GM18511 (cell line): ENCODE data around the gene ASTN2.
"Not testable (repeated sequence)": the region's sequence is repeated elsewhere in the genome, so short reads cannot be mapped to it uniquely, and the experiment has no call there.

ENCODE experiments used
- ATAC-seq: cut with Tn5 transposase; IDR thresholded peaks from one replicate; pipeline ENCODE4 v1.9.1; 2021; ENCODE audit warnings: mild to moderate bottlenecking, moderate library complexity; ENCODE audit not compliant: unreplicated experiment

Gene ASTN2

DNA sequence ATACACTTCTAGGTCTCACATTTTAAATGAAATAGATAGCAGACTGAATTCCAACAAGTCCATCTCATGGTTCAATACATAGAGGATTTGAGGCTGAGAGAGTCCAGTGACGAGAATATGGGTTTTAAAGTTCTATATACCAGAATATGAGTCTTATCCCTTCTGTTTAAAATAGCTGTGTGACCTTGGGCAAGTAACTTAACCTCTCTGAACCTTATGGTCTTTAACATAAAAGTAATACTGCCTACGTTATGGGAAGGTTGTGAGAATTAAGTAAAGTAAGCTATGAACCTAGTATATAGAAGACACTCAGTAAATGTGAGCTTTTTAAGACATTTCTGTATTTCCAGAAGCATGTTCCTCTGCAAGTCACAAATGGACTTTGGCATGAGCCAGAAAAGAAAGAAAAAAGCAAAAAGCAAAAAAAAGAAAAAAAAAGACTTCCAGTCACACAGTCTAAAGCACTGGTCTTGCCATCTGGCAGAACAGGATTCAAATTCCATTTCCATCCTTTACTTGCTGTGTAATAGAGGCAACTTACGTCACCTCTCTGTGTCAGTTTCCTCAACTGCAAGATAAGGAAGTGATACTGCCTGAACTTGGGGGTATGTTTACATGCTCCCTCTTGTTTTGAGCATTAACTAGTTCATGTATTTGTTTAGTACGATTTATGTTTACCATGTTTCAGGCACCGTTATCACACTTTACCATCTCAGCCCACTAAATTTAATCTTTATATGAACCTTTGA lies 479.5 kb downstream of the ASTN2 start:
- no peak for ATAC-seq

DNA sequence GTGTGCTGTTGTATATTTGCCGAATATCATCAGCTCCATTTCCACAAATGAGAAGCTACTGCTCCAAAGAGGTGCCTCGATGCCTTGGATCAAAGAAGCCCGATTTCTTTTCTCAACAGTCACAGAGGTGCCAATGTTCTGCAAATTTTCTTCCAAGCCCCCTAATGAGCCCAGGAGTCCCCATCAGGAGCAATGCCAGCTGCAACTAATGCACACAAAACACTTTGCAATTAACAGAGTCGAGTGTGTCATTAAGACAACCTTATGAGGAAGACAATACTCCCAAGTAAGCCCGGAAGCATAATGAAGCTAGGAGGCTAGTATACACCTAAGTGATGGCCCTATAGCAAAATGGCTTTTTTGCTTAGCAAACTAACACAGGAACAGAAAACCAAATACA lies 480.7 kb downstream of the ASTN2 start:
- ATAC-seq: no peak

DNA sequence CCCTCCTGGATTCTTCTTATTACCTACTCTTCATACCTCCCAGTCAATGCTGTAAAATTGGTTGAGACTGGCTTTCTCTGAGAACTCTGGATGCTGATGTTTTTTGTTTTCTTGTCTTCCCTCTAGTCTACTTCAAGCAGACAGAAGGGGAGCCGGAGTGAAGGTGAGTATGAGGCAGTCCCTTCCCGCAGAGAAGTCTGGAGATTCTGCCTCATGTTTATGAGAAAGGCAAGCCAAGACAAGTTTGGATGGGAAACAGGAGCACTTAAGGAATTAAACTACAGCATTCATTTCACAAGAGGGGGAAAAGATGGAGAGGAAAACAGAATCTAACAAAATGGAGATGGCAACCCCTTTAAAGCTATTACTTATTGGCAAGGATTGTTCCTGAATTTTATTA lies 481.6 kb downstream of the ASTN2 start:
- ATAC-seq: no peak

DNA sequence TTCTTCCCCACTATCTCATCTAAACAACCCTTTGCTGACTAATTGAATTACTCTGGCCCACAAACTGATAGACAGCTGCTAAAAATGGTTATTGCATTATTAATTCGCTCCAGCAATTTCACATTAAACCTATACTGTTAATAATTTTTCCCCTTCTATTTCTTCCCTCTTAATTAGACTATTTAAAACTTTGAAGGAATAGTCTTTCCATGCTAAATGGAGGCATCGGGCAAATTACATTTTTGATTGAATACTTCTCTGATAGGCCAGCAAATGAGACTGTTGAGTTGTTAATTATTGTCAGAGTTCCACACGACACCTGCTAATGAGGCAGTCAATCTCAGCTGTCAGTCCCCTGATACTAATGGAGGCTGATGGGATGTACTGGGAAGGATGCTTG lies 485.2 kb downstream of the ASTN2 start:
- no peak for ATAC-seq

DNA sequence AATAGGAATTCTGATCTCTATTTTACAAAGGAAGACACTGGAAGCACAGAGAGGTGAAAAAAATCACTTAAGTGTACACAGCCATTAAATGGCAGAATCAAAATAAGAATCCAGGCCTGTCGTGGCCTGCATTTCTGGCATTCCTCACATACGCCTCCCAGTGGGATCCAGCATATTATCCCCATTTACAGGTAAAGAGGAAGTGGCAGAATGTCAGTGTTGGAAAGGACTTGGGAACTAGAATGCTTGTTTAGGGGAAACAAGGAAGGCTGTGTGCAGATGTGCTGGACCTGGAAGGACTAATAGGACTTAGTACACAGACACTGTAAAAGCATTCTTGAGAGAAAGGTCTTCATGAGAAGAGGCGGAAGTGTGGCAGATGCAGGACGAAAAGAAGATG lies 486.0 kb downstream of the ASTN2 start:
- ATAC-seq: no peak

DNA sequence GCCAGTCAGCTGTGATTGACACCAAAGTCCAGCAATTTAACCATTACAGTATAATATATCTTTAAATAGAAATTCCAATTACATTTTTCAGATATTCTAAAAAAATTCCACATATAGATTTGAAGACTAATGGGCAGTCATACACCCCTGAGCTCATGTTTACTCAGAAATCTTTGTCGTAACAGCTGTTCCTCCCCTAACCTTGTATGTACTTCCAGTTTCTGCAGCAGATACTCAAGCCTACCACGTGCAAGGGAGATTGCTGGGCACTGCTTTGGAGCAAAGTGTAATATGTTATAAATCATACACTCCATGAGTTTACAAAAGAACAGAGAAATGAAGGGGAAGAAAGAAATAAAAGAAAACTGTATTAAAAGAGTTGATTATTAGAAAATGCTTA lies 486.6 kb downstream of the ASTN2 start:
- no peak for ATAC-seq

DNA sequence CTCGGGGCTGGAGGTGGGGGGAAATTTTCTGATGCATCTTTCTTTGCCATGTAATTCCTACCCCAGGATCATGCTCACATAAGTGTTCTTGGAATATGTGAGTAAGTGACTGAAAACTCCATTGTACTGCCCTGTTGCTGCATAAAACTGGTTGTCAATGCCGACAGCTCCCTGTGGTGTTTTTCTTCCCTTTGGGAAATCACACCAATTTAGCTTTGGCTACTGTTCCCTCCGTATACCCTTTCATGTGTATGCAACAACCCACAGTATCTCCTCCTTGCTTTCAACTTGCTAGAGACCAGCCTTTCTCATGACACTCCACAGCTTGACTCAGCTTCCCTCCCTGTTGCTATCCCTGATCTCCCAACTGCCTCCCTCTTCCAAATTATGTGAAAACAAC lies 487.1 kb downstream of the ASTN2 start:
- ATAC-seq: no peak

DNA sequence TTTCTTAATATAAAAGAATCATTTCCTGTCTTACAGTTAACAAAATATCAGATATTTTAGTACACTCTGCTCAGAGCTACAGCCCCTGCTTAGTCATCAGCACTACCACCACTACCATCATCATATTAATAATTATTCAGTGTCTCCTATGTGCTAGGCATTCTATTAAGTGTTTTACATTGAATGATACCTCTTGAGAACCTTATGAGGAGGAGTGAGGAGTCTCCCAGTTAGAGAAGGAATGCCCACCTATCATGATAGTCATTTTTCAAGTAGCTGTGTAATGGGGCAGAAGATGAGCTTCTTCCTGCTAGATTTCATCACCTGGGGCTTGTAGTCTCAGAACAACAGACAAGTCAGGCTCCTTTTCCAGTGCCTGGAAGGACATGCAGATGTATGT lies 489.7 kb downstream of the ASTN2 start:
- no peak for ATAC-seq

DNA sequence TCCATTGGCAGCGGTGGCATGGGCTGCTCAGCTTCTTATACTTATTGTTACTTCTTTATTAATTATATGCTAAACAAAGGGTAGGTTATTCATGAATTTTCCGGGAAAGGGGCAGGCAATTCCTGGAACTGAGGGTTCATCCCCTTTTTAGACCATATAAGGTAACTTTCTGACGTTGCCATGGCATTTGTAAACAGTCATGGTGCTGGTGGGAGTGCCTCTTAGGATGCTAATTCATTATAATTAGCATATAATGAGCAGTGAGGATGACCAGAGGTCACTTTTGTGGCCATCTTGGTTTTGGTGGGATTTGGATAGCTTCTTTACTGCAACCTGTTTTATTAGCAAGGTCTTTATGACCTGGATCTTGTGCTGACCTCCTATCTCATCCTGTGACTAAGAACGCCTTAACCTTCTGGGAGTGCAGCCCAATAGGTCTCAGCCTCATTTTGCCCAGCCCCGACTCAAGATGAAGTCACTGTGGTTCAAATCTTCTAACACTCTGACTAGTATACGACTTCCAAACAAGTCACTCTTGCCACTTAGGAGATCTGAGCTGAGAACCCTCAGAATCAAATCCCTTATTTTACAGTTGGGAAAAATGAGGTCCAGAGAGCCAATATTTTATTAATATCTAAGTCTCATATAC lies 490.3 kb downstream of the ASTN2 start:
- ATAC-seq: no peak

DNA sequence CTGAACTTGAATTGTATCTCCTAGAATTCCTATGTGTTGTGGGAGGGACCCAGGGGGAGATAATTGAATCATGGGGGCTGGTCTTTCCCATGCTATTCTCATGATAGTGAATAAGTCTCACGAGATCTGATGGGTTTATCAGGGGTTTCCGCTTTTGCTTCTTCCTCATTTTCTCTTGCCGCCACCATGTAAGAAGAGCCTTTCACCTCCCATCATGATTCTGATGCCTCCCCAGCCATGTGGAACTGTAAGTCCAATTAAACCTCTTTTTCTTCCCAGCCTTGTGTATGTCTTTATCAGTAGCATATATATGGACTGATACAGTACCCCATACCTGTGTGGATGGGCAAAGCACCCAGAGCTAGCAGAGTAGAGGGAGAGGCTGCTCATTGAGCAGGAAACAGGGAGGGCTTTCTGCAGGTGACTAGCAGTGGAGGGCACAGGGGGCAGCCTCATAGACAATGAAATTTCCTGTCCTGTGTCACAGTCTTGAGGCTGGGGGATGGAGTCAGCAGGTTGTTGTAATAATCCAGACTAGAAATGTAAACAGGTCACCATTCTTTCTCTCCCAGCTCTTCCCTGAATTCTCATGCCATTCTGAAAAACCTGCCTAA lies 496.9 kb downstream of the ASTN2 start:
- not testable (repeated sequence) for ATAC-seq

DNA sequence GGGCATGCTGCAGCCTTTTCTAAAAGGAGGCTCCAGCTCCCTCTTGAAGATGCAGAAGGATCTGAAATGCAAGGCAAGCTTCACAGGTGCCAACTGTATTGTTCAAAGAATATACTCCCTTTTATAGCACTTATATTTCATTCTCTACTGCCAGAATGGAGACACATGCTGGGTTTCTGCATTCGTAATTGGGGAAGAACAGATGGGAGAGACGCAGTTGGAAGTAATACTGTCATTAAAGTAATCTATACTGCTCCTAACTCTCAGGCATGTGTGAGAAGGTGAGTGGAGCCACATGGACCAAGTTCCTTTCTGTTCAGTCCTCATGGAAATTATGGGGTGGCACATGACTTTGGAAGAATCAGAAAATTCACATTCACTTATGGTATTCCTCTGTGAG lies 501.3 kb downstream of the ASTN2 start:
- no peak for ATAC-seq

DNA sequence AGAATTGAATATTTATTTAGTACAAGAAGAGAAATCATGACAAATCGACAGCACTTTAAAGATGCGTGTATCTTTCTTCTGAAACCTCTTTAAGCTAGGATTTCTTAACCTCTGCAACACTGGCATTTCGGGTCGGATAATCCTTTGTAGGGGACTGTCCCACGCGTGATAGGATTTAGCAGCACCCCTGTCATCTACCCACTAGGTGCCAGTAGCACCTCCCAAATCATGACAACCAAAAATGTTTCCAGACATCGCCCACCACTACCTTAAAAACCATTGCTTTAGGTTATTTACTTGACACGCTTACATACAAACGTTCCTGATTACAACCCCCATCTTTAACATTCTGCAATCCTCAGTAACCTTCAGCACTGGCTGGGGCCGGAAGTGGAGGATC lies 504.7 kb downstream of the ASTN2 start:
- ATAC-seq: no peak

DNA sequence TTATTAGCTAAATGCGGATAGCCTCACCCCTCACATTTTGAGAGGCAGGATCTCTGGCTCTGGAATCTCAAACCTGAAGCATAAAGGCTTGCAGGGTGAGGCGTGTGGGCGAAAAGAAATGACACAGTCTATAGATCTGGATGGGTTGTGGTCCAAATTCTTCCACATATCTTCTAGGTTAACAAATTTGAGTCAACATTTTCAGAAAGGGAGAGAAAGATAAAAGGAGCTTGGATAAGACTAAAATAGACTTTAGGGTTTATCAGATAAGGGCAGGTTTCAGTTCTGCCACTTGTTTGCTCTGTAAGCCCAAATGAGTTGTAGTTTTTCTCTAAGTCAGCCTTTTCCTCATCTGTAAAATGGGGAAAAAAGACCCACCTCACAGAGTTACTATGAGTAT lies 506.9 kb downstream of the ASTN2 start:
- no peak for ATAC-seq

DNA sequence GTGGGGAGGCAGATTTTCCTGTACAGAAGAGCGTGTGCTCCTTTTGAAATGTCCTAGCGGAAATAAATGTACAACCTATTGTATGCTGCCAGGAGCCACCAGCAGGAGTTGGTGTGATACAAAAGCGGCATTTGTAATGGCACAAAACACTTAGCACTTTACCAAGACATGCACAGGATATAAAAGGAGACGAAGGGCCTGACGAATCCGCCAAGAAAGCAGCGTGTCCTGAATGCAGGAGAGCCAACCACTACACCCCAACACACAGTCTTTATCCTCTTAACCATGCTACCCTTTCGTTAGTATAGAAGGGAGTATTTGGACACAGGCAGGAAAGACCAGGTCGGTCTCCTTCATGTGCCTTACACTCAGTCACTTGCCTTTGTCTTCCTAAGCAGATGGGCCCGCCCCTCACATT lies 509.7 kb downstream of the ASTN2 start:
- no peak for ATAC-seq

DNA sequence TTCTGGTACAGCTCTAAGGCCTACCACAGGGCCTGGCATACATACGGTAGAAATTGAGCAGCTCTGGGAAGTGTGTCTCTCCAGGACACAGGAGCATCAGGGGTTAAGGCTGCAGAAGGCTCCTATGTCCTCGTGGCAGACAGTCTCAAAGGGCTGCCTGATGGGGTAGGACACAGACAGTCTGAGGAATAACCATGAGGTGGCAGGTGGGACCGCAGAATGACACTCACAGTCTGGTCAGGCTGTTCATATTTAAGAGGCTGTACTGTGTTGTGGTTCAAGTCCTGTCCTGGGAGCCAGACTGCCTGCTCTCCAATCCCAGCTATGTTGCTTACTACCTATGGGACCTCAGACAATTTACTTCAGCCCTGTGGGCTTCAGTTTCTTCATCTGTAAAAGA lies 510.7 kb downstream of the ASTN2 start:
- no peak for ATAC-seq

DNA sequence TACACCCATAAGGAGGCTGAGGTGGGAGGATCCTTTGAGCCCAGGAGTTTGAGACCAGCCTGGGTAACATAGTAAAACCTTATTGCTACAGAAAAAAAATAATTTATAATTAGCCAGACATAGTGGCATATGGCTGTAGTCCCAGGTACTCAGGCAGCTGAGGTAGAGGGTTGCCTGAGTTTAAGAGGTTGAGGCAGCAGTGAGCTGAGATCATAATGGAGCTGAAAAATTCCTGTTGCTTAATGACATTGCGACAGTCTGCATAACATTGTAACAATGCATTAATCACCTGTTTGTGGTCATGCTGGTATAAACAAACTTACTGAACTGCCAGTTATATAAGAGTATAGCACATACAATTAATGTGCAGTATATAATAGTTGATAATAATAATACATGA lies 513.6 kb downstream of the ASTN2 start:
- no peak for ATAC-seq

DNA sequence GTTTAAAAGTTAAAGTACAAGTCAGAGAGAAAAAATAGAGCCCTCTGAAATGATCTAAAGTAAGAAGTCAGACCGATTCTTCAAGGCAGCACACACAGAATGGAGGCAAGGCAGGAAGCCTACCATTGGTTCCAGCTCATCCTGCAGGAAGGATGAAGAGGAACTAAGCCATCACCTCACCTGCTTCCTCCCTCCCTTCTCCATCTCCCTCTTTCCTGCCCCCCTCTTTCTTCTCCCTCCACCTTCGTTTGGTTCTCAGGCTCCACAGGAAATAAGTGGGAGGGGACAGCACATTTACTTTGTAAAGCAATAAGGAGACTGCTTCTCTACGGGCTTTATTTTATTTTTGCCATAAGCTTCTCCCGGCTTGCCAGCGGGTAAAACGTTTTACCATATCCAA lies 514.3 kb downstream of the ASTN2 start:
- no peak for ATAC-seq

DNA sequence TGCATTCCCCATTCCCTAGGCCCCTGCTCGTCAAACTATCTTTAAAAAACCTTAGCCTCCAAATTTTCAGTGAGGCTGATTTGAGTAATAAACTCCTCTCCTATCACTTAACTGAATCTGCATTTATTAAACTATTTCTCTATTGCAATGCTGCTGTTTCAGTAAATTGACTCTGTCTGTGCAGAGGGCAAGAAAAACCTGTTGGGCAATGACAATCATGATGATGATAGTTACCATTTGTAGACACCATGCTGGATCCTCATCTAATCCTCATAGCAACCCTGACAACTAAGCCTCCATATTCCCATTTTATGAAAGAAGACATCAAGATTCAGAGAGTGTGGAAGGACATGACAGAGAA lies 514.9 kb downstream of the ASTN2 start:
- no peak for ATAC-seq

DNA sequence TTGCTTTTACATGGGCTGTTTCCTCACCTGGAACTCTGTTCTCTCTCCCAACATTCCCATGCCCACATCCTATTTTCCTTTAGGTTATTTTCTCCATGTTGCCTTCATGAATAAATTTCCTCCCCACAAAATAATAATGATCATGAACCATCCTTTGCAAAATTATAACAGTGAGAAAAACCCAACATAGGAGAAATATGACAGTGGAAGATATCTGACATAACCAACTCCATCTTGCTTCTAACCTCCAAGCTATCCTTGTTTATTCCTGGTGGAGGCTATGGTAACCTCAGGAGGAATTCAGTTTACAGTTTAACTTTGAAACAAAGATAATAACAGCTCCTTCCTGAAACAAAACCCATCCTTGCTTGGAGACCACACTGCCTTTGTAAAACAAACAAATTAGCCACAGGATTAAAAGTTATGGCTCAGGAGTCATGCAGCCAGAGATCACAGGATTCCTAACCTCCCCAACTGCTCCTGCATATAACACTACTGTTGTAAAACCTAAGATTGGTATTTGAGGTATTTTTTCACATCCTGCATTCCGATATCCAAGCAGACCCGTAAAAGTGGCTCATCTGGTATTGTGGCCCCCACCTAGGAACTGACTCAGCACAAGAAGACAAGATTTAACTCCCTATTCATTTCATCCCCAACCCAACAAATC lies 515.4 kb downstream of the ASTN2 start:
- no peak for ATAC-seq

DNA sequence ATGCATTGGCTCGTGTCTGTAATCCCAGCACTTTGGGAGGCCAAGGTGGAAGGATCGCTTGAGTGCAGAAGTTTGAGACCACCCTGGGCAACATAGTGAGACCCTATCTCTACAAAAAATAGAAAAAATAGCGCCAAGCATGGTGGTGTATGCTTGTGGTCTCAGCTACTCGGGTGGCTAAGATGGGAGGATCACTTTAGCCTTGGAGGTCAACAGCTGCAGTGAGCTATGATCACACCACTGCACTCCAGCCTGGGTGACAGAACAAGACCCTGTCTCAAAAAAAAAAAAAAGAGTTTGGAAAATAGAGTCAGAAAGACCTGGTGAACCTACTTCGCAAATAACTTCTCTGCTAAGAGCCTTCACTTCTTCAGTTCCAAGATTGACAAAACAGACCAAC lies 516.7 kb downstream of the ASTN2 start:
- not testable (repeated sequence) for ATAC-seq

DNA sequence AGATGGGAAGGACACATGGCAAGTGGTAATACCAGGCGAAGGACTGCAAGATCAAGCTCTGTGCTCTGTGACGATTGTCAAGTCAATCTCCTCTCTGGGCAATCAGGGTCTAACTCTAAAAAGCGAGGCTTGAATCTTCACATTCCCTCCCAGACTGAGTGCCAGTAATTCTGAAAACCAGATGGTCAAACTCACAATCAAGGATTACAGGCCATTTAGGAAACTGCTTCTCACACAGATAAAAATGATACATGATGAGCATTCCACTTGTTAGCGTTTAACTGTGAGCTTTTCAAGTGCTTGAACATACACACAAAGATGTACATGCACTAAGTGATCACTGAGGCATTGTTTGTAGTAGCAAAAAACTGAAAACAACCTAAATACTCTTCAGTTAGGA lies 517.7 kb downstream of the ASTN2 start:
- ATAC-seq: no peak

DNA sequence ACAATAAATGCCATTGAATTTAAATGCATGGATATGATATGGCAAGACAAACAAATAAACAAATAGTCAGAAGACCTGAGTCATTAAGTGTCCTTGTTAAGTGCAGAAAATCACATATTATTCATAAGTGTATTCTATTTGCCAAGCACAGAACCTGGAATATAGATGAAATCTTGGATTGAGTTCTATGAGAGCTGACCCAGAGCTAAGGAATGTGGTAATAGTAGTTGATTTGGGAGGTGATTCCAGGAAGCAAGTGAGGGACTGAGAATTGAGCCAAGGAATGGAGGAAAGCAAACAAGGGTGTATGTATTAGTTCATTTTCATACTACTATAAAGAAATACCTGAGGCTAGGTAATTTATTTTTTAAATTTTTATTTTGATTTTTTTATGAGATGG lies 518.9 kb downstream of the ASTN2 start:
- ATAC-seq: no peak
